Ishikawa (cell line): ENCODE results near the gene AP5B1.

Experiments
- CEBPB ChIP-seq: IDR thresholded peaks from 2 replicates; pipeline ENCODE4 v1.6.1; 2012
- CREB1 ChIP-seq: IDR thresholded peaks from 2 replicates; pipeline ENCODE4 v1.6.1; 2012; ENCODE audit warnings: low read depth
- EGR1 ChIP-seq: IDR thresholded peaks from 2 replicates; pipeline ENCODE4 v1.6.1; 2012
- EP300 ChIP-seq: IDR thresholded peaks from 2 replicates; pipeline ENCODE4 v1.6.1; 2012; ENCODE audit warnings: borderline replicate concordance
- FOXM1 ChIP-seq: IDR thresholded peaks from 2 replicates; pipeline ENCODE4 v1.6.1; 2012; ENCODE audit warnings: low read depth, borderline replicate concordance
- MAX ChIP-seq: IDR thresholded peaks from 2 replicates; pipeline ENCODE4 v1.6.1; 2012
- NFIC ChIP-seq: IDR thresholded peaks from 2 replicates; pipeline ENCODE4 v1.6.1; 2012
- RAD21 ChIP-seq: IDR thresholded peaks from 2 replicates; pipeline ENCODE4 v1.6.1; 2012; ENCODE audit warnings: low read depth
- REST ChIP-seq: IDR thresholded peaks from 2 replicates; pipeline ENCODE4 v1.6.1; 2012; ENCODE audit warnings: low read depth, mild to moderate bottlenecking
- TAF1 ChIP-seq: IDR thresholded peaks from 2 replicates; pipeline ENCODE4 v1.6.1; 2012; ENCODE audit warnings: low read depth, mild to moderate bottlenecking
- TCF12 ChIP-seq: IDR thresholded peaks from 2 replicates; pipeline ENCODE4 v1.6.1; 2012; ENCODE audit warnings: low read depth
- TEAD4 ChIP-seq: IDR thresholded peaks from 2 replicates; pipeline ENCODE4 v1.6.1; 2012
- USF1 ChIP-seq: IDR thresholded peaks from 2 replicates; pipeline ENCODE4 v1.6.1; 2012
- YY1 ChIP-seq: IDR thresholded peaks from 2 replicates; pipeline ENCODE4 v1.6.1; 2012; ENCODE audit warnings: low read depth
- ZBTB7A ChIP-seq: IDR thresholded peaks from 2 replicates; pipeline ENCODE4 v1.6.1; 2012; ENCODE audit warnings: low read depth

The AP5B1 gene

DNA sequence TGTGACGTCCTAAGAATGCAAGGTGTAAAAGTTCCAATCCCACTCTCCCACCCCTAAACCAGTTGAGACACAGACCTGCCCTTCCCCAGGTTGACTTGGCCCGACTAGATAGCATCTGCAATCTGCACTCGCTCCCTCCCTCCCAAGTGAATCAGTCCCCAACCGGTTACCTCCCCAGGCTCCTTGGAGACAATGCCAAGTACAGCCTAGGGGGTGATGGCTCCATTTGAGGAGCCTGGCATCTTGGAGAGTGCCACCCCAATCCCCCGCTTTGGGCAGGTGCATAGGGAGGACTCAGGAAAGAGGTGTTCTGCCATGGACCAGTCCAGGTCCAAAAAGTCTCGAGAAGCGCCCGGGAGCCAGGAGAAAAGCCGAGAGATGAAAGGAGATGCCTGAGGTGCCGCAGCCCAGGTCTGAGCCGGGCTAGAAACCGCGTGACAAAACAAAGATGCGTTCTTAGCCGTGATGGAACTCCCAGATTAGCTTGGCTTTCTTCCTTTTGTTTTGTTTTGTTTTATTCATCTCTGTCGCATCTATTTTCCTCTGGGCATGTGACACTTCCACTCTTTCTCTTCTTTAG, 34.3 kb upstream of the AP5B1 start:
- TF ChIP-seq TAF1 (no peak), RAD21 (no peak), USF1 (no peak), CEBPB (no peak), EGR1 (no peak), TEAD4 (no peak), TCF12 (no peak), REST (no peak), ZBTB7A (no peak), EP300 (no peak), YY1 (no peak), MAX (no peak), CREB1 (no peak), FOXM1 (no peak), NFIC (no peak)

DNA sequence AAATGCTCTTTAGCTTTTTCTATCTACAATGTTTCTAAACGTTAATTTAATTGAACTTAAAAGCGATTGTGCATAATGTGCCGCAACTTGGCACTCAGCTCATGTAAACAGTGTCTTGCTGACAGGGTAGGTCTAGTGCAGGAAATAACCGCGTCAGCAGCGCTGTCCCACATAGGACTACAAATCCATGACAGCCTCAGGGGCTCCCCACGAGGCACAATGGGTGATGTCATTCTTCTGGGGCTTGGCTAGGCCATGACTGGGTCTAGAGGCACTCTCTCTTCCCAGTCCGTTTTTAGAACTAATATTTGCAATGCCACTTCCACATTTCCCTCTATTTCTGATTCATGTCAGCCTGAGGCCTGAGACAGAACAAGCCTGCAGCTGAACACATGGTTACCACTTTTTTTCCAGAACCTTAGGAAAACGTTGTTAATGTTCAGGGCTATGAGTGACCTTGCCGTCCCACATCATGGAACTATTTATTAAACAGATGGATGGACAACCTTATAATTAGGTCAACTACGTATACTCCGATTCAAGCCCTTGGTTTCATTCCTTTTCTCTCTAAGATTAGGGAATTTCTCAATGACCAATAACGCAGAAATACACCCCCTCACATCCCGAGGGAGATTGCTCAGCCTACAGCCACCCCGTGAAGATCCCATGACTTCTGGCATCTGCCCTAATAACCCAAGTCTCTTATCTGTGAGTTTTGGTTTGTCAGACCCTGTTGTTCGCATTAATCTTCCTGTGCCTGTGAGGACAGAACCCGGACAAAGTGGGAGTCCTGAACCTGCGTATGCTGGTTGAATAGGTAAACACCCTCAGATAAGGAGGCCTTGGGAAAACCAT, 33.6 kb upstream of the AP5B1 start:
- TF ChIP-seq TAF1 (no peak), NFIC (no peak), YY1 (no peak), USF1 (no peak), EGR1 (no peak), TCF12 (no peak), FOXM1 (no peak), CREB1 (no peak), MAX (no peak), ZBTB7A (no peak), REST (no peak), RAD21 (no peak), TEAD4 (no peak), CEBPB (no peak), EP300 (no peak)

DNA sequence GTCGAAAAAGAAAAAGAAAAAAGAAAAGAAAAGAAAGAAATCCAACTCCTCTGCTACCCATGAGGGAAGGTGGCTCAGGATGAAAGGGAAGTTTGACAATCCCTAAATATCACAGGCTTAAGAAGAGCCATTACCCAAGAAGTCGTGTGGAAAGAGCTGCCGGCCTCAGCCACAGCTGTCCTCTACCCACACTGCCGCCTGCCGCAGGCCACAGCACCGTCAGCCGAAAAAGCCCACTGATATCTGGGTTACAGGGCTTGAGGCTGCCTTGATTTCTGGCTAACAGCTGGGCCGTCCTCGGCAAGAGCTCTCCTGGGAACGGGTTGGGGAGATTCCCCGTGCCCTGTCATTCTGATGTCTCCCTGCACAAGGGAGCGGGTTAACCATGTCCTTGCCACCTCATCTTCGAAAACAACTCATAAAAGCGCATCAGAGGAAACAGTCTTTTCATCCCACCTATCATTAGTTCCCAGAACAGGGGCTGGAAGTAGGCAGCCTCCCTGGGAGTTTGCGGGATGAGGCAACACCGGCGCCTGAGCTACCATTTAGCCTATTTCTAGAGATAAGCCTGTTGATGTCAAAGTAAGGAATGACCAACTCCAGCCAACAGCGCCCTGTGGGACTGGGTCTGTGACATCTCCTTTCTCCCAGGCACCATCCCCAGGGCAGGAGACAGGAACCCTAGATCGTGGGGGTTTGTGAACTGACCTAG, 31.1 kb upstream of the AP5B1 start:
- TF ChIP-seq TEAD4 (no peak), ZBTB7A (no peak), TAF1 (no peak), EGR1 (no peak), YY1 (no peak), EP300 (no peak), FOXM1 (no peak), REST (no peak), RAD21 (no peak), CEBPB (no peak), NFIC (no peak), MAX (no peak), USF1 (no peak), CREB1 (no peak), TCF12 (no peak)
